SK-N-SH (cell line): ENCODE data around the gene SEMA3C.

Experiments
- JUND ChIP-seq: IDR thresholded peaks from 2 replicates; pipeline ENCODE4 v1.4.0; 2012
- RXRA ChIP-seq: IDR thresholded peaks from 2 replicates; pipeline ENCODE4 v1.4.0; 2012; ENCODE audit warnings: low read depth, mild to moderate bottlenecking, borderline replicate concordance
- TCF12 ChIP-seq: IDR thresholded peaks from 2 replicates; pipeline ENCODE4 v1.4.0; 2012
- TF ChIP-seq, protein P1 (sequence below): fragments of 200-600 bp; sonication (generic); IDR thresholded peaks from 2 replicates; pipeline ENCODE4 v1.6.1; 2017; ENCODE audit warnings: antibody characterized with exemption, mild to moderate bottlenecking, moderate library complexity
- TF ChIP-seq, protein P2 (sequence below): fragments of 150-350 bp; IDR thresholded peaks from 2 replicates; pipeline ENCODE4 v1.6.1; 2017; ENCODE audit warnings: antibody characterized with exemption, low read length, low read depth, borderline replicate concordance
- TF ChIP-seq, protein P3 (sequence below): IDR thresholded peaks from 2 replicates; pipeline ENCODE4 v1.4.0; 2012; ENCODE audit warnings: low read depth, borderline replicate concordance

DNA sequence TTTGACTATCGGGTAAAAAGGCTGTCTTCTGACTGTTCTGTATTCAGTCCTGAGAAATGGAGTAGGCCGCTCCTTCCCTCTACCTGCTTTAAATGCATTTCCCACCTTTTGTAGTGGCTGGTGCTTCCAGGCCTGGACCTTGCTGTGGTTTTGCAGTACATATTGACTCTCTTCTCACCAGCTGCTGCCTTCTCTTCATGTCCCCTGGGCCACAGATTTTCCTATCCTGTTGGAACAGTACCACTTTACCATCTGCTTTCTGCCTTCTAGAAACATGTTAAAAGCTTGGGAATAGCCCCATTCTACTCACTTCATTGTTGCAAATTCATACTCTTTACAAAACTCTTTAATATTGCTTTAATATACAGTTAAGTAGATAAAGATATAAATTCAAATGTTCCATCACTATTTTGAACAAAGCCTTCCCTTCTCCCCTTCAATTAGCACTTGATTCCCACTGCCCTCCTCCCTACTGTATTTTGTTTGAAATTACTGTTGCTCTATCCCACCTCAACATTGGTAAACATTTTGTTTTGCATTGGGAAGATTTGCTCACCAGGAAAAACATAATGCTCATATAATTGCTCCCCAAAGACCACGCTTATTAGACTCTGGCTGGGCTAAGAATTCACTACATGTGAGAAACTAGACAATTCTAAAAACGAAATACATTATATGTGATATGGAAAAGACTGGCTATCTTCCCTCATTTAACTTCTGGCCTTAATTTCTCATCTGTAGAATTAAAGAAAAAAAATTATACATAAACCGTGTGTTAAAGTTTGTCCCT is 17.3 kb upstream of the SEMA3C start:
- TF ChIP-seq TCF12 (no peak), RXRA (no peak), JUND (no peak)
- TF ChIP-seq, protein P1, sequence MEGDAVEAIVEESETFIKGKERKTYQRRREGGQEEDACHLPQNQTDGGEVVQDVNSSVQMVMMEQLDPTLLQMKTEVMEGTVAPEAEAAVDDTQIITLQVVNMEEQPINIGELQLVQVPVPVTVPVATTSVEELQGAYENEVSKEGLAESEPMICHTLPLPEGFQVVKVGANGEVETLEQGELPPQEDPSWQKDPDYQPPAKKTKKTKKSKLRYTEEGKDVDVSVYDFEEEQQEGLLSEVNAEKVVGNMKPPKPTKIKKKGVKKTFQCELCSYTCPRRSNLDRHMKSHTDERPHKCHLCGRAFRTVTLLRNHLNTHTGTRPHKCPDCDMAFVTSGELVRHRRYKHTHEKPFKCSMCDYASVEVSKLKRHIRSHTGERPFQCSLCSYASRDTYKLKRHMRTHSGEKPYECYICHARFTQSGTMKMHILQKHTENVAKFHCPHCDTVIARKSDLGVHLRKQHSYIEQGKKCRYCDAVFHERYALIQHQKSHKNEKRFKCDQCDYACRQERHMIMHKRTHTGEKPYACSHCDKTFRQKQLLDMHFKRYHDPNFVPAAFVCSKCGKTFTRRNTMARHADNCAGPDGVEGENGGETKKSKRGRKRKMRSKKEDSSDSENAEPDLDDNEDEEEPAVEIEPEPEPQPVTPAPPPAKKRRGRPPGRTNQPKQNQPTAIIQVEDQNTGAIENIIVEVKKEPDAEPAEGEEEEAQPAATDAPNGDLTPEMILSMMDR = no peak
- TF ChIP-seq, protein P2, sequence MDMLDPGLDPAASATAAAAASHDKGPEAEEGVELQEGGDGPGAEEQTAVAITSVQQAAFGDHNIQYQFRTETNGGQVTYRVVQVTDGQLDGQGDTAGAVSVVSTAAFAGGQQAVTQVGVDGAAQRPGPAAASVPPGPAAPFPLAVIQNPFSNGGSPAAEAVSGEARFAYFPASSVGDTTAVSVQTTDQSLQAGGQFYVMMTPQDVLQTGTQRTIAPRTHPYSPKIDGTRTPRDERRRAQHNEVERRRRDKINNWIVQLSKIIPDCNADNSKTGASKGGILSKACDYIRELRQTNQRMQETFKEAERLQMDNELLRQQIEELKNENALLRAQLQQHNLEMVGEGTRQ = no peak
- TF ChIP-seq, protein P3, sequence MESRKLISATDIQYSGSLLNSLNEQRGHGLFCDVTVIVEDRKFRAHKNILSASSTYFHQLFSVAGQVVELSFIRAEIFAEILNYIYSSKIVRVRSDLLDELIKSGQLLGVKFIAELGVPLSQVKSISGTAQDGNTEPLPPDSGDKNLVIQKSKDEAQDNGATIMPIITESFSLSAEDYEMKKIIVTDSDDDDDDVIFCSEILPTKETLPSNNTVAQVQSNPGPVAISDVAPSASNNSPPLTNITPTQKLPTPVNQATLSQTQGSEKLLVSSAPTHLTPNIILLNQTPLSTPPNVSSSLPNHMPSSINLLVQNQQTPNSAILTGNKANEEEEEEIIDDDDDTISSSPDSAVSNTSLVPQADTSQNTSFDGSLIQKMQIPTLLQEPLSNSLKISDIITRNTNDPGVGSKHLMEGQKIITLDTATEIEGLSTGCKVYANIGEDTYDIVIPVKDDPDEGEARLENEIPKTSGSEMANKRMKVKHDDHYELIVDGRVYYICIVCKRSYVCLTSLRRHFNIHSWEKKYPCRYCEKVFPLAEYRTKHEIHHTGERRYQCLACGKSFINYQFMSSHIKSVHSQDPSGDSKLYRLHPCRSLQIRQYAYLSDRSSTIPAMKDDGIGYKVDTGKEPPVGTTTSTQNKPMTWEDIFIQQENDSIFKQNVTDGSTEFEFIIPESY = no peak
